ENCODE data around the gene ZNF366.

ZNF366 gene

GRCh38 chr5:72476721-72477120 lies 30.5 kb downstream of the ZNF366 start:
- H3K36me3 ChIP-seq (ENCODE audit: control insufficient read depth, insufficient read depth, low read length) = no peaks in the 10 kb centered on the region
- 100% methylated on average over 1 of the region's 3 CpGs for WGBS, 2 experiments (ENCODE audit: insufficient coverage in 2 of 2)

GRCh38 chr5:72476275-72476674 lies 30.9 kb downstream of the ZNF366 start:
- Histone ChIP-seq H3K27ac (ENCODE audit: low read depth, low read length, severe bottlenecking) (no peak overlapping the region), H3K4me1 (ENCODE audit: control insufficient read depth, insufficient read depth, low read length, poor library complexity, severe bottlenecking) (no peaks in the 10 kb centered on the region), H3K9me3 (ENCODE audit: control insufficient read depth, low read length) (no peaks in the 10 kb centered on the region), H3K36me3 (ENCODE audit: control insufficient read depth, insufficient read depth, low read length) (no peaks in the 10 kb centered on the region), H3K4me3 (ENCODE audit: extremely low read depth, insufficient read depth, low read length, poor library complexity, severe bottlenecking) (no peak overlapping the region)
- 100% methylated on average over 1 of the region's 2 CpGs; no CpG with 5 or more reads in 1 of the 2 experiments for WGBS, 2 experiments (ENCODE audit: insufficient coverage in 2 of 2)

More at GRCh38 chr5:72476721-72477120, 30.5 kb downstream of the ZNF366 start:
- H3K27ac ChIP-seq (ENCODE audit: low read depth, low read length, severe bottlenecking) = no peak overlapping the region
- H3K9me3 ChIP-seq (ENCODE audit: control insufficient read depth, low read length) = no peaks in the 10 kb centered on the region
- H3K4me3 ChIP-seq (ENCODE audit: extremely low read depth, insufficient read depth, low read length, poor library complexity, severe bottlenecking) = no peak overlapping the region
- H3K4me1 ChIP-seq (ENCODE audit: control insufficient read depth, insufficient read depth, low read length, poor library complexity, severe bottlenecking) = no peaks in the 10 kb centered on the region

GRCh38 chr5:72474516-72474915 lies 32.7 kb downstream of the ZNF366 start:
- H3K27ac ChIP-seq (ENCODE audit: low read depth, low read length, severe bottlenecking) = no peak overlapping the region
- H3K4me1 ChIP-seq (ENCODE audit: control insufficient read depth, insufficient read depth, low read length, poor library complexity, severe bottlenecking) = no peaks in the 10 kb centered on the region
- H3K4me3 ChIP-seq (ENCODE audit: extremely low read depth, insufficient read depth, low read length, poor library complexity, severe bottlenecking) = no peak overlapping the region
- no peaks in the 10 kb centered on the region for H3K36me3 ChIP-seq (ENCODE audit: control insufficient read depth, insufficient read depth, low read length)
- no peaks in the 10 kb centered on the region for H3K9me3 ChIP-seq (ENCODE audit: control insufficient read depth, low read length)

GRCh38 chr5:72474046-72474500 lies 33.1 kb downstream of the ZNF366 start:
- Histone ChIP-seq H3K27ac (ENCODE audit: low read depth, low read length, severe bottlenecking) (no peak overlapping the region), H3K4me1 (ENCODE audit: control insufficient read depth, insufficient read depth, low read length, poor library complexity, severe bottlenecking) (no peaks in the 10 kb centered on the region), H3K36me3 (ENCODE audit: control insufficient read depth, insufficient read depth, low read length) (no peaks in the 10 kb centered on the region), H3K9me3 (ENCODE audit: control insufficient read depth, low read length) (no peaks in the 10 kb centered on the region), H3K4me3 (ENCODE audit: extremely low read depth, insufficient read depth, low read length, poor library complexity, severe bottlenecking) (no peak overlapping the region)
- WGBS, 2 experiments (ENCODE audit: insufficient coverage in 2 of 2) = 60% methylated on average over 1 of the region's 1 CpG; no CpG with 5 or more reads in 1 of the 2 experiments

GRCh38 chr5:72472666-72473422 lies 34.4 kb downstream of the ZNF366 start:
- WGBS, 2 experiments (ENCODE audit: insufficient coverage in 2 of 2) = 79 to 100% methylated on average over 1 to 2 of the region's 6 CpGs
- Histone ChIP-seq H3K4me3 (ENCODE audit: extremely low read depth, insufficient read depth, low read length, poor library complexity, severe bottlenecking) (no peak overlapping the region), H3K4me1 (ENCODE audit: control insufficient read depth, insufficient read depth, low read length, poor library complexity, severe bottlenecking) (peaks cover 3% of the 10 kb centered on the region), H3K27ac (ENCODE audit: low read depth, low read length, severe bottlenecking) (no peak overlapping the region), H3K36me3 (ENCODE audit: control insufficient read depth, insufficient read depth, low read length) (no peaks in the 10 kb centered on the region), H3K9me3 (ENCODE audit: control insufficient read depth, low read length) (no peaks in the 10 kb centered on the region)

- H3K36me3 ChIP-seq (ENCODE audit: control insufficient read depth, insufficient read depth, low read length) = no peaks in the 10 kb centered on the region
- no peaks in the 10 kb centered on the region for H3K9me3 ChIP-seq (ENCODE audit: control insufficient read depth, low read length)
- H3K4me1 ChIP-seq (ENCODE audit: control insufficient read depth, insufficient read depth, low read length, poor library complexity, severe bottlenecking) = peaks cover 3% of the 10 kb centered on the region
- H3K4me3 ChIP-seq (ENCODE audit: extremely low read depth, insufficient read depth, low read length, poor library complexity, severe bottlenecking) = no peak overlapping the region
- no CpG with 5 or more reads among the region's 1 CpG for WGBS, 2 experiments (ENCODE audit: insufficient coverage in 2 of 2)
- no peak overlapping the region for H3K27ac ChIP-seq (ENCODE audit: low read depth, low read length, severe bottlenecking)
These were observed 35.2 kb downstream of the ZNF366 start for GRCh38 chr5:72472031-72472430.

- H3K36me3 ChIP-seq (ENCODE audit: control insufficient read depth, insufficient read depth, low read length) = no peaks in the 10 kb centered on the region
- peaks cover 7% of the 10 kb centered on the region for H3K4me1 ChIP-seq (ENCODE audit: control insufficient read depth, insufficient read depth, low read length, poor library complexity, severe bottlenecking)
- H3K27ac ChIP-seq (ENCODE audit: low read depth, low read length, severe bottlenecking) = no peak overlapping the region
- H3K4me3 ChIP-seq (ENCODE audit: extremely low read depth, insufficient read depth, low read length, poor library complexity, severe bottlenecking) = no peak overlapping the region
- no peaks in the 10 kb centered on the region for H3K9me3 ChIP-seq (ENCODE audit: control insufficient read depth, low read length)
- 96 to 100% methylated on average over 2 of the region's 2 CpGs for whole genome bisulfite sequencing, 2 experiments (ENCODE audit: insufficient coverage in 2 of 2)
These were observed 36.4 kb downstream of the ZNF366 start for GRCh38 chr5:72470826-72471225.

GRCh38 chr5:72468606-72469005 lies 38.6 kb downstream of the ZNF366 start:
- Histone ChIP-seq H3K9me3 (ENCODE audit: control insufficient read depth, low read length) (no peaks in the 10 kb centered on the region), H3K27ac (ENCODE audit: low read depth, low read length, severe bottlenecking) (no peak overlapping the region), H3K4me1 (ENCODE audit: control insufficient read depth, insufficient read depth, low read length, poor library complexity, severe bottlenecking) (peaks cover 16% of the 10 kb centered on the region), H3K36me3 (ENCODE audit: control insufficient read depth, insufficient read depth, low read length) (no peaks in the 10 kb centered on the region), H3K4me3 (ENCODE audit: extremely low read depth, insufficient read depth, low read length, poor library complexity, severe bottlenecking) (no peak overlapping the region)
- WGBS, 2 experiments (ENCODE audit: insufficient coverage in 2 of 2) = no CpG with 5 or more reads among the region's 1 CpG

GRCh38 chr5:72468024-72468423 lies 39.2 kb downstream of the ZNF366 start:
- H3K36me3 ChIP-seq (ENCODE audit: control insufficient read depth, insufficient read depth, low read length) = no peaks in the 10 kb centered on the region
- 86 to 96% methylated on average over 4 to 5 of the region's 5 CpGs for WGBS, 2 experiments (ENCODE audit: insufficient coverage in 2 of 2)

GRCh38 chr5:72467461-72467860 lies 39.7 kb downstream of the ZNF366 start:
- no peaks in the 10 kb centered on the region for H3K9me3 ChIP-seq (ENCODE audit: control insufficient read depth, low read length)
- H3K36me3 ChIP-seq (ENCODE audit: control insufficient read depth, insufficient read depth, low read length) = no peaks in the 10 kb centered on the region
- H3K4me1 ChIP-seq (ENCODE audit: control insufficient read depth, insufficient read depth, low read length, poor library complexity, severe bottlenecking) = peaks cover 16% of the 10 kb centered on the region
- no peak overlapping the region for H3K4me3 ChIP-seq (ENCODE audit: extremely low read depth, insufficient read depth, low read length, poor library complexity, severe bottlenecking)
- WGBS, 2 experiments (ENCODE audit: insufficient coverage in 2 of 2) = 89 to 100% methylated on average over 1 to 2 of the region's 2 CpGs
- no peak overlapping the region for H3K27ac ChIP-seq (ENCODE audit: low read depth, low read length, severe bottlenecking)

More at GRCh38 chr5:72468024-72468423, 39.2 kb downstream of the ZNF366 start:
- Histone ChIP-seq H3K27ac (ENCODE audit: low read depth, low read length, severe bottlenecking) (no peak overlapping the region), H3K9me3 (ENCODE audit: control insufficient read depth, low read length) (no peaks in the 10 kb centered on the region), H3K4me1 (ENCODE audit: control insufficient read depth, insufficient read depth, low read length, poor library complexity, severe bottlenecking) (peaks cover 16% of the 10 kb centered on the region), H3K4me3 (ENCODE audit: extremely low read depth, insufficient read depth, low read length, poor library complexity, severe bottlenecking) (no peak overlapping the region)
